Activated CD8-positive, alpha-beta memory T cell treated with anti-CD3 and anti-CD28 coated beads for 48 hours (primary cell): ENCODE results near the gene PPP3CB.

ENCODE experiments used
- DNase-seq, 3 experiments: peaks; one replicate each; pipeline ENCODE4 v3.0.0-alpha.2; 2020; ENCODE audit warnings: low read depth in 2 of 3, low spot score in 2 of 3

Gene PPP3CB

DNA sequence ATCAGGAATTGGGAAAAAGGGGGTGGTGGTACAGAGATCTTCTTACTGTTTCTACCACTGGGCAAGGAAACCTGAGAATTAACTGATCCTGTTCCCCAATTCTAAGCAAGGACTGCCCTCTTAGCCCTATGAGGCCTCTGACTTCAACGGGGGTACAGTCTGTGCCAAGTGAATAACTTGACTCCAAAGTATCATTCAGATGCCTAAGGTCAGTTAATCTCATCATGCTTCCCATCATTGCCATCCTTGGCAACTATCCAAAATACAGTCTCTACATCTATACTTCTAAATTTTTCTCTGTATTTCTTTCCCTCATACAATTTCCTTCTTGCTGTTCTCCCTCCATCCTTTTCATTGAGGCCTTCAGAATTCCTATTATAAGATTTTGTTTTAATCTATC lies 10.5 kb downstream of the PPP3CB start:
- DNase-seq, result no peak

DNA sequence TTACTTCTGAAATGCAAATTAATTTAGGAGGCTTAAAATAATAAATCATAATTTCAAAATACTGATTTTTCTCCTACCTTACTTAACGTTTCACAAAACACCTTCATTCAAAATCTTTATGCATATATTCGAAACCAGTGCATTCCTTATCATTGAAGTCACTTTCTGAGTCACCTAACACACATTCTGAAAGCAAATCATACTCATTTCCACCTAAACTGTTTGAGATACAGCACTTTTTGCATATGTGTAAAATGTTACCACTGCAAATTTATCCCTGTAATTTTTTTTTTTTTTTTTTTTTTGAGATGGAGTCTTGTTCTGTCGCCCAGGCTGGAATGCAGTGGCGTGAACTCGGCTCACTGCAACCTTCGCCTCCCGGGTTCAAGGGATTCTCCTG lies 15.7 kb downstream of the PPP3CB start:
- DNase-seq, result no peak

DNA sequence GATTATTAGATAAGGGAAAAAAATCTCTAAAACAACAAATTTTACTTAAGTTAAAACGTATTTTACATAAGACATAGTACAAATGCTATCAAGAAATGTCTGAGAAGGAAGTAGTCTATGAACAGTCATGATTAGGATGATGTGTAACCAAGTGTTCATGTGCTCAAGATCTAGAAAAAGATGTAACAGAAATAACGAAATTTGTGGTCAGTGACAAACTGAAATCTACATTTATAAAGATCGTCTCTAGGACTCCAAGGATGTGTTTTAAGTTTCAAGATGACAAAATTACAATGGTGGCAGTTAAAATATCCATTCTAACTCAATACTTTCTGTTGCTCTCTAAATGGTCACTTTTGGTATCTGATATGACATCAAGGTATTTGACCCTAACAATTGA lies 17.2 kb downstream of the PPP3CB start:
- DNase-seq, result no peak

DNA sequence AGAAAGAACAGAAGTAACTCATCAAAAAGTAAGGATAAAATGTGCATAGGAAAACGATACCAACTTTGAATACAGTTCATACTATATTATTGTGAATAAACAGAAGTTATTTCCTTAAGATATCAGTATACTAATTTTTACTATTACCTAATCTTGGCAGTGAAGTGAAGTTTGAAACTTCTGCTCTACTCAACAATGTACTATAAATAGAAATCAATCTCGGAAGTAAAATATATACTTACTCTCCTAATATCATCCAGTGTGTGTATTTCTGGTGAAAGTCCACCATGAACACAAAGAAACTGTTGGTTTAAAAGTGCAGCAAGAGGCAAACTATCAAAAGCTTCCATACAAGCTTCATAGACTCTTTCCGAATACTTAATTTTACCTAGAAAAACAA lies 24.6 kb downstream of the PPP3CB start:
- no peak for DNase-seq

DNA sequence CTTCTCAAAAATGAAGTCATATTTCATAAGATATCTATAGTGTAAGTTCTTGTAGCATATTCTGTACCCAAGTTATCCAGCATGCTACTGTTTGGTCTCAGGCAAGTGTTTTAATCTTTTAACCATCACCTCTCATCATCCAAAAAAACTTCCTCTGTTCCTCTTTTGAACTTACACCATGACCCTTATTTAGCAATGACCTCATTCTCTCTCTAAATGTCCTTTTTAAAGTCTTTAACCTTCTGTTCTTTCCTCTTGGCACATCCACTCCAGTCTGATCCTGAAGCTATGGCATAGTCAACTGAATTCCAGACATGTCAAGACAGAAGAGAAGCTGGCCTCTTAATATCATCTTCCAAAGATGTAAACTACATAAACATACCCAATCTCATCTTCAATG lies 26.2 kb downstream of the PPP3CB start:
- no peak for DNase-seq

DNA sequence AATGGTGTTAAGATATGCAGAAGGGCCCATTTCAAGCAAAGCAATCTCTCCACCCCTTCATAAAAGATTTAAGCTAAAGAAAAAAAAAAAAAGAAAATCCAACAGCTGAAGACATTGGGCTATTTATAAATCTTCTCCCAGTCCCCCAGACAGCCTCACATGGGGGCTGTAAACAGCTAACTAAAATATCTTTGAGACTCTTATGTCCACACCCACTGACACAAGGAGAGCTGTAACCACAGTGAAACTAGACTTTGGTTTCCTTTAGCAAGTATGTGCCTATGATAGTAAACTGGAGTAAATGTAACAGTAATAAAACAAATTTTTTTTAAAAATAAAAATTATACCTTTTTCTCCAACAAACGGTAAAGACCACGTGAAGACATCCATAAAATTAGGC lies 28.6 kb downstream of the PPP3CB start:
- no peak for DNase-seq

GRCh38 chr10:73465978-73466726 lies 29.7 kb downstream of the PPP3CB start:
- DNase-seq, result no peak

DNA sequence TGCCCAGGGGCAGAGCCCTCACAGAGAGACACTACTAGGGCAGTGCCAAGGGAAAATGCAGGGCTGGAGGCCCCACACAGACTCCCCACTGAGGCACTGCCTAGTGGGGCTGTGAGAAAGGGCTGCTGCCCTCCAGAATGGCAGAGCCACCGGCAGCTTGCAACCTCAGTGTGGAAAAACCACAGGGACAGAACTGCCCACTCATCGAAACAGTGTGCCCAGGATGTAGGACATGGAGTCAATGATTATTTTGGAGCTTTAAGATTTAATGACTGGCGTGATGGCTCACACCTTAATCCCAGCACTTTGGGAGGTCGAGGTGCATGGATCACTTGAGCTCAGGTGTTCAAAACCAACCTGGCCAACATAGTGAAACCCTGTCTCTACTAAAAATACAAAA lies 34.9 kb downstream of the PPP3CB start:
- DNase-seq, result no peak

- DNase-seq, result no peak
Measured at GRCh38 chr10:73459683-73460314, 36.0 kb downstream of the PPP3CB start.

GRCh38 chr10:73456187-73456890 lies 39.5 kb downstream of the PPP3CB start:
- no peak for DNase-seq

- DNase-seq, result no peak
Measured at GRCh38 chr10:73449113-73449512, 46.7 kb downstream of the PPP3CB start.

- no peak for DNase-seq
Measured at GRCh38 chr10:73448384-73448783, 47.4 kb downstream of the PPP3CB start.

DNA sequence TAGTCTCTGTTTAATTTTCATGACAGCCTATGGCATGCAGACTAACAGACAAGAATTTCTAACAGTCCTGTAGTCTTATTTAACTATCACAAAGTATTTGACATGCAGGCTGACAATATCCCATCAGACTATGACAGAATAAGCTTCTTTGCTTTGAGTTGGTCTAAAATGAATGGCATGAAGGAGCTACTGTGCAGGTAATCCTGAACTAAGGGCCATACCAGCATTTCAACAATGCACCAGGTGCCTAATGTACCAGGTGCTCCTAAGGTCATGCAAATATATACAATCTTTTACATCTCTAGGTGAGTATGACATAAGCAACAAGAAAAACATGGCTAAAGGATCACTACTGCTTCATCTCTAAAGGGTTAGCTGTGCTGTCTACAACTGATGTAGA lies 48.9 kb downstream of the PPP3CB start:
- no peak for DNase-seq

DNA sequence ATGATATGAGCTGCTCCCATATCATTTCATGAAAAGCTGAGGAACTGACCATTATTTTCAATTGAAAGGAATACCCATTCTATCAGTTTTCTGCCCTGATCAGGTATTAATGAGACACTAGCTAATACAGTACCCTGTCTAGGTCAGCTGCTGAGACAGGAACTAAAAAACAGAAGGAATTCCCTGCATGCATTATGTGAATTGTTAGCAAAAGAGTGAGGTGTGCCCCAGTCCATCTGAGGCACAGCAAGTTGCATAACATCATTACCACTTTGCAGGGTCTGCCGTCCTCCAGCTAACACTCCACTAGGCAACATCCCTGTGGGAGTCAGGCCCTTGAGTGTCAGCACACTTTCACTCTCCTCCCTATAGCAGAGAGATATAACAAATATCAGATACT lies 51.4 kb downstream of the PPP3CB start:
- DNase-seq, result no peak

GRCh38 chr10:73439605-73440312 lies 56.1 kb downstream of the PPP3CB start:
- DNase-seq, result no peak

DNA sequence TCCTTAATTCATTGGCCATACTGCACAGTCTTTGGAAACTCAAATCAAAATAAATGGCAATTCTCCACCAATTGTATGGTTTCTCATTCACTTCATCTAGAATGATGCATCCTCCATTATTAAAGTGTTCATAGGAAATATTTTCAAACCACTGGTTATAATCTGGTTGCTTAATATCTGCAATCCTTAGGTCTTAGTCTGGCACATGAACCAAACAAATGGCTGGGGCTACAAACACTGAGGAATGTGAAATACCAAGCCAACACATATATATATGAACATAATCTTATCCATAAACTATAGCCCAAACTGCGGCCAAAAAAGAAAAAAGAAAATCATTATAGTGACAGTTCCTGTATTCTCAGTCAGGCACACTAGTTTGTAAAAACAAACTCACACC lies 56.8 kb downstream of the PPP3CB start:
- no peak for DNase-seq

DNA sequence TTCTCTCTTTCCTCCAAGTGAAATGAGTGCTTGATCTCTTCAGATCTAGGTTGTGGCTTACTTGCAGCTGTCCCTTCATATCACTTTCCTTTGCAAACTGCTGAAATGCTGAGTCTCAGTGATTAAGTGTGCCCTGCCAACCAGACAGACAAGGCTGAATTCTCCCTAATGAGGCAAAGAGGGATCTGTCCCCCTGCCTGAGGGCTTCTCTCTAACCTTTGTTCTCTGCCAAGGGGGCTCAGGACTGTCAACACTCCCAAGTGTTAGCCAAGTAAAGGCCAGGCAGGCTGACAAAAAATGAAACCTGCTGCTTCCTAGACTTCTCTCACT lies 62.3 kb downstream of the PPP3CB start, which contains the start of gene MSS51:
MSS51 (minus strand) TSS at position 24 of the 330 bp plus-strand sequence. CDS start 5,277 bp downstream, outside the sequence.
- no peak for DNase-seq

GRCh38 chr10:73432646-73433537 lies 62.9 kb downstream of the PPP3CB start:
- DNase-seq, result no peak

DNA sequence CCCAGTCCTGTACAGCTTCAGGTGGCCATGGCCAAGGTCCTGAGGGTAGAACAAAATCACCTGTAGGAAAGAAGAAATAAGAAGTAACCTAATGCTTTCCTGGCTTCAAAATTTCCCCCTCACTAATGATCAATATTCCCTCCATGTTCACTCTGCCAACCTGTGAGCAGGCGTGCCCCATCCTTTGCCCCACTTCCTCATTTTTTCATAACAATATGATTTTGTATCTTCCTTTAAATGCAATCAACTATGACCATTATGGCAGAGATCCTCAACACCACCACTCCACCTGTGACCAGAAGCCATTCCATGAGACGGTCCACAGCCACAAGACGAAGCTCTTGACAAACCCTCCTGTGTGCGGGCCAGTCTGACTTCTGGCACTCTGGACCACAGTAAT lies 69.5 kb downstream of the PPP3CB start:
- no peak for DNase-seq

GRCh38 chr10:73424478-73424877 lies 71.3 kb downstream of the PPP3CB start:
- DNase-seq, result no peak

GRCh38 chr10:73423309-73423708 lies 72.5 kb downstream of the PPP3CB start:
- DNase-seq, result no peak
